Erythroblast (primary cell): ENCODE measurements around the gene PHF3.

Experiments used
- DNase-seq, 2 experiments: peaks; one replicate each; lab custom pipeline; 2025; lab: John Stamatoyannopoulos, UW
- GATA1 ChIP-seq: IDR thresholded peaks from 2 replicates; pipeline ENCODE4 v1.6.1; 2011; ENCODE audit warnings: low read depth, mild to moderate bottlenecking, control low read depth, low read length, moderate library complexity
- POLR2A ChIP-seq: IDR thresholded peaks from 2 replicates; pipeline ENCODE4 v1.6.1; 2011; ENCODE audit warnings: mild to moderate bottlenecking, low read length

Gene PHF3

DNA sequence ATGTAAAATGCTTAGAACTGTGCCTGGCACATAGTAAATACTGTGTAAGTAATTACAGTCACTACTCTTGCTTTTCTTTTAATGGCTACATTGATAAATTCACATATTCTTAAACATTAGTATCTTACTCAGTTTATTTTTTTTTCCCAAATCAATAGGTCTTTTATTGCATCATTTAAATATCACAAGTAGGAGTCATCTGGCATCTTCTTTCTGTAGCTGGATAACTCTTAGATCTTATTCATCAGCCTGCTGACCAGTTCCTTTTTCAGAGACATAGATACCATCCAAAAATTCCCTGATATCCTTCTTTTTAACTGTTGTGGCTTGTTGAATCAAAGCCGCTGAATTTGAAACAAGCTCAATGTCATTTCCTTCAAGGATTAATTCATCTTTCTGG lies 20.0 kb upstream of the PHF3 start:
- no peak for DNase-seq
- TF ChIP-seq GATA1, result no peak
- TF ChIP-seq POLR2A, result no peak

- DNase-seq, result no peak
- no peak for TF ChIP-seq POLR2A
Observed at GRCh38 chr6:63624091-63624490, 11.5 kb upstream of the PHF3 start.

GRCh38 chr6:63630466-63630865 lies 5.1 kb upstream of the PHF3 start:
- DNase-seq, result no peak
- TF ChIP-seq POLR2A, result no peak
- TF ChIP-seq GATA1, result no peak

DNA sequence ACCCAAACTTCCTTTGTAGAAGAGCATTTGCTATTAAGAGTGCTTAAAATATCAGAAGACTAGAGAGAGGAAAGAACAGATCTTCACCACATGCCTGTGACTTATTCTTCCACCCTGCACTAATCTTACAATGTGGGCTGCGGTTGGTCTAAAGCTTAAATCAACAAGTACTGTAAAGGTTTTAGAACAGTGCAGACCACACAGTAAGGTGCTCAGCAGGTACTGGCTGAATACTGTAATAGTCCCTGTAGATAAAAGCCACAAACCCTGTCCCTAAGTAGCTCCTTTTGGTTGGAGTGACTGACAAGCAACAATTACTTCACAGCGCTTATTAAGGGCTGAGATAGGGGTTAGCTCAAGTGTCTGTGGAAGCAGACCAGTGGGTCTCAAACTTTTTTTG lies 972 bp upstream of the PHF3 start:
- DNase-seq, result peak; percentile 27 to 40
- no peak for TF ChIP-seq POLR2A
- no peak for TF ChIP-seq GATA1

- TF ChIP-seq POLR2A, result no peak
- no peak for TF ChIP-seq GATA1
Observed at GRCh38 chr6:63635215-63635587, 401 bp upstream of the PHF3 start.

DNA sequence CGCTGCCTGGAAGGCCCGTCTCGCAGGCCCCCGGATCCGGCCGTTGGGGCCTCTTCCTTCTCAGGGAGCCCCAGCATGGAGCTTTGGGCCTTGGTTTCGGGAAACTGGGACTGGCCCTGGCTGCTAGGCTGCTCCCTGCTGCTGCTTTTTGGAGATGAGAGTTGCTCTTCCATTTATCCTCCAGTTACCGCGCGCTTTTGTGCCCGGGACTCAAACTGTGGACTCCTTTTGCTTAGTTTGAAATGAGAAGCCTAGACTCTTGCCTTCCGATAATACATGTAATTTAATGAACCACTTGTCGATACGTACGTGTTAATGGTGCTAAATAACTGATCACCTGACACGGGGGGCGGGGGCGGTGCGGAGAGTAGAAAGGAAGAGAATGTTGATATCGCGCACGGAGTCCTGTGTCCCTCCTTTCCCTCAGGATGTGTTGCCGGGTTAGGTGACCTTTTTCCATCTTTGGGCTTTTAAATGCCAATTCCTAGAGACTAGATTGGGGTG lies 968 bp downstream of the PHF3 start:
- TF ChIP-seq GATA1, result no peak
- no peak for TF ChIP-seq POLR2A
- peak; percentile 72 to 77 for DNase-seq

More at GRCh38 chr6:63635215-63635587, 401 bp upstream of the PHF3 start:
- DNase-seq, result peak in 1 of 2 experiments; percentile 55

DNA sequence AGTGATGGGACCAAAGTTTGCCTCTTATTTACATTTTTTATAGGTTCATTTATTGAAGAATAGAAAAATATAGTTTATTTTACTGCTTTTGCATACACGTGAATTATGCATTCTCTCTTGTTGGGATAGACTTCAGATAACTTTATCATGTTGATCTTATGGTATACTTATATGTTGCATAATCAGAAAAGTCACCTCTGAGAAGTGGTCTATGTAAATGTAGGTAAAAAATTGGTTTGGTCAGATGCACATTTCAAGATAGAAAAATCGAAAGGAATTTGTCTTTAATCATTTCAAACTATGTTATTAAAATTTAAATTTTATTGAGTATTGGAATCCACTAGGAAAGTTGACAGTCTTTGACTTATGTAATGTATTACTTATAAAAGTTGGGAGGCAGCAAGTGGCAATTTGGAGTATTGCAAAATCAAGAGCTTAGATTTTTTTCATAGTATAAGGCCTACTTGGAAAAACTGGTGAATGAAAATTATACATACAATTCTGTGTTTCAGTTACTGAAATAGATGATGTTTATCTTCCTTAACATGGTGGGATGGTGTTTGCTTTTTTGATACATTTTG lies 2.4 kb downstream of the PHF3 start:
- DNase-seq, result peak in 1 of 2 experiments; percentile 29
- TF ChIP-seq POLR2A, result no peak
- no peak for TF ChIP-seq GATA1

- DNase-seq, result no peak
- TF ChIP-seq POLR2A (no peak), GATA1 (no peak)
Observed at GRCh38 chr6:63640062-63640461, 4.5 kb downstream of the PHF3 start.

- no peak for TF ChIP-seq POLR2A
- no peak for TF ChIP-seq GATA1
- no peak for DNase-seq
Observed at GRCh38 chr6:63643862-63644261, 8.3 kb downstream of the PHF3 start.

GRCh38 chr6:63644668-63645326 lies 9.2 kb downstream of the PHF3 start:
- DNase-seq, result no peak

DNA sequence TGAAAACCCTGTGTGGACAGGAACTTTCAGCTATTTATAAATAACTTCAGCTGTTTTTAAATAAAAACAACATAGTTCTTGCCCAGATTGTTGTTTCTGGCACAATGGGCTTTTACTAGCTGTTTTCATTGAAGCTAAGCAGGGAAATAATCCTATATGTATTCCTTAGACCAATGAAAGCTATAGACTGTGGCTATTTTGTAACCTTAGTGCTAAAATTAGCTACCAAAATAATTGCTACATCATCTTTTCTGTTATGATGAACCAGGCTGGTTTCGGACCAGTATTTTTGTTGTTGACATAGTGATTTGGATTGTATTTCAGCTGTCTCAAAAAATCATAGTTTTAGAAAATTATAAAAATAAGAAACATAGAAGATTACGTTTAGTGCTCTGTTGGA lies 13.7 kb downstream of the PHF3 start:
- DNase-seq, result no peak
- TF ChIP-seq GATA1 (no peak), POLR2A (no peak)

More at GRCh38 chr6:63644668-63645326, 9.2 kb downstream of the PHF3 start:
- no peak for TF ChIP-seq POLR2A
- no peak for TF ChIP-seq GATA1

DNA sequence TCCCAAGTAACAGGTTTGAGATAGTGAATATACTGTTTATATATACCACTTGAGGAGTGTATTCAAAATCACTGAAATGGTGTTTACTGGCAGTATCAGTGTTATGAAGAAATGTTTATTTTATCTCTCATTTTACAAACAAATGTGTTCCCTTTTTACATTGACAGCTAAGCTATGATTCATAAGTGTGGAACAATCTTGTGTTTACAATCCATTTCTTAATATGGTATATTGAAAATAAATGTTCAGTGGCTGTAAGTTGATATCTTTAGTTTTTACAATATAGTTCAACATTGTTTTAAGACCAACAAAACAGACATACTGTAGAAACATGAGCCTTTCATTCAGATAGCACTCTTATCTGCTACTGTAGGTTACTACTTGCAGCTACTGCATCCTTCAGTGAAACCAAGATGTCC lies 14.3 kb downstream of the PHF3 start:
- DNase-seq, result peak in 1 of 2 experiments; percentile 10
- TF ChIP-seq GATA1 (no peak), POLR2A (no peak)

DNA sequence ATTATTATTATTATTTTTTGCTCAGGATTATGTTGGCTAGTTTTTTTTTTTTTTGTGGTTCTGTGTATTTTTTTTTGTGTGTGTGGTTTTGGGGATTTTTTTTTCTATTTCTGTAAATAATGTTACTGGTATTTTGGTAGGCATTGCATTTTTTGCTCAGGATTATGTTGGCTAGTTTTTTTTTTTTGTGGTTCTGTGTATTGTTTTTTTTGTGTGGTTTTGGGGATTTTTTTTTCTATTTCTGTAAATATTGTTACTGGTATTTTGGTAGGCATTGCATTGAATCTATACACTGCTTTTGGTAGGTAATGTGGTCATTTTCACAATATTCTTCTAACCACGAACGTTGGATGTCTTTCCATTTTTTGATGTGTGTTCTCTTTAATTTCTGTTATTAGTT lies 17.4 kb downstream of the PHF3 start:
- no peak for TF ChIP-seq GATA1
- TF ChIP-seq POLR2A, result no peak
- DNase-seq, result no peak

- TF ChIP-seq POLR2A (no peak), GATA1 (no peak)
- DNase-seq, result peak; percentile 9 to 11
Observed at GRCh38 chr6:63660757-63661156, 25.2 kb downstream of the PHF3 start.

DNA sequence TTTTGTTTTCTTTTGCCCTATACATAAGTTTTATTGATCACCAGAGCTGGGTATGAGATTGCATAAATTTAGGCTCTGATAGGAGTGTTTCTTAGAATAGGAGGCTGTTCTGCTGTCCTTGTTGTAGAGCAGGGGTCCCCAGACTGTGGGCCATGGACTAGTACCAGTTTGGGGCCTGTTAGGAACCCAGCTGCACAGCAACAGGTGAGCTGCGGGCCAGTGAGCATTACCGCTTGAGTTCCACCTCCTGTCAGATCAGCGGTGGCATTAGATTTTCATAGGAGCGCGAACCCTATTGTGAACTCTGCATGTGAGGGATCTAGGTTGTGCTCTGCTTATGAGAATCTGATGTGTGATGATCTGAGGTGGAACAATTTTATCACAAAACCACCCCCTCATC lies 26.2 kb downstream of the PHF3 start:
- TF ChIP-seq POLR2A, result no peak
- no peak for TF ChIP-seq GATA1
- DNase-seq, result no peak
